Measurements from ENCODE around the gene NOL3.
A peak's percentile ranks its signal among the peaks of the same experiment; 100 is the strongest.

The NOL3 gene

GRCh38 chr16:67191995-67192681, 21.8 kb downstream of the NOL3 start, which contains the start of gene E2F4:
TSS of gene E2F4 (plus strand) at chr16:67192155. CDS start at chr16:67192228, 73 bp downstream.
- TF ChIP-seq, protein P1, sequence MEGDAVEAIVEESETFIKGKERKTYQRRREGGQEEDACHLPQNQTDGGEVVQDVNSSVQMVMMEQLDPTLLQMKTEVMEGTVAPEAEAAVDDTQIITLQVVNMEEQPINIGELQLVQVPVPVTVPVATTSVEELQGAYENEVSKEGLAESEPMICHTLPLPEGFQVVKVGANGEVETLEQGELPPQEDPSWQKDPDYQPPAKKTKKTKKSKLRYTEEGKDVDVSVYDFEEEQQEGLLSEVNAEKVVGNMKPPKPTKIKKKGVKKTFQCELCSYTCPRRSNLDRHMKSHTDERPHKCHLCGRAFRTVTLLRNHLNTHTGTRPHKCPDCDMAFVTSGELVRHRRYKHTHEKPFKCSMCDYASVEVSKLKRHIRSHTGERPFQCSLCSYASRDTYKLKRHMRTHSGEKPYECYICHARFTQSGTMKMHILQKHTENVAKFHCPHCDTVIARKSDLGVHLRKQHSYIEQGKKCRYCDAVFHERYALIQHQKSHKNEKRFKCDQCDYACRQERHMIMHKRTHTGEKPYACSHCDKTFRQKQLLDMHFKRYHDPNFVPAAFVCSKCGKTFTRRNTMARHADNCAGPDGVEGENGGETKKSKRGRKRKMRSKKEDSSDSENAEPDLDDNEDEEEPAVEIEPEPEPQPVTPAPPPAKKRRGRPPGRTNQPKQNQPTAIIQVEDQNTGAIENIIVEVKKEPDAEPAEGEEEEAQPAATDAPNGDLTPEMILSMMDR (IDR thresholded peaks at IDR 0.05; ENCODE audit: control extremely low read depth, extremely low read depth, low read depth, missing control alignments): no peak
- DNase-seq (ENCODE audit: extremely low spot score): peak; percentile 95
- ChIA-PET POLR2A (interaction anchor here (0.6 to 0.7 kb wide), 3 partner anchors 41 to 1715 kb away, joined by 3 to 4 read pairs (median 3); partner anchors contain the start of gene B3GNT9), CTCF (interaction anchor here (0.8 to 1.9 kb wide), 7 partner anchors 14 to 37 kb away, joined by 3 to 7 read pairs (median 3); partner anchors contain the start of genes FBXL8, NOL3 and TRADD)

DNA sequence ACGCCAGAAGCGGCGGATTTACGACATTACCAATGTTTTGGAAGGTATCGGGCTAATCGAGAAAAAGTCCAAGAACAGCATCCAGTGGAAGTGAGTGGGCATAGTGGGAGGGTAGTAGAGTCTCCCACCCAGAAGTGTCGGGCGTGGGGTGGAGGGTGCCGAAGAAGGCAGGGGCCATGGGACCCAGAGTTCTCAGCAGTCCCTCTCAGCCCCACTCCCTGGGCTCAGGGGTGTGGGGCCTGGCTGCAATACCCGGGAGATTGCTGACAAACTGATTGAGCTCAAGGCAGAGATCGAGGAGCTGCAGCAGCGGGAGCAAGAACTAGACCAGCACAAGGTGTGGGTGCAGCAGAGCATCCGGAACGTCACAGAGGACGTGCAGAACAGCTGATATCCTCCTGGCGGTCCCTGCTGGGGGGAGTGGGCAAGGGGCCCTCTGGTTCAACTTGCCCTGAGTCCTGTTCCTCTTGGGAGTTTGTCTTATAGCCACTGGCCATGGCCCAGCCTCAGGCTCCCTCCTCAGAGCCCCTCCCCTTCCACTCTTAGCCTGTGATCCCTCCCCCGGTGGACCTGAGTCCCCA, 22.5 kb downstream of the NOL3 start:
- ChIA-PET POLR2A (interaction anchor here (0.6 to 0.7 kb wide), 3 partner anchors 42 to 1714 kb away, joined by 3 to 4 read pairs (median 3); partner anchors contain the start of gene B3GNT9), CTCF (interaction anchor here (0.8 to 1.9 kb wide), 6 partner anchors 13 to 38 kb away, joined by 3 to 7 read pairs (median 3); partner anchors contain the start of genes FBXL8, NOL3 and TRADD)
- TF ChIP-seq, protein P1 (IDR thresholded peaks at IDR 0.05; ENCODE audit: control extremely low read depth, extremely low read depth, low read depth, missing control alignments): no peak
- DNase-seq (ENCODE audit: extremely low spot score): no peak

- POLR2A ChIA-PET: interaction anchor here (0.6 kb wide), 1 partner anchor 242 kb away, joined by 5 read pairs; no protein-coding TSS in a partner anchor
- CTCF ChIA-PET: interaction anchor here (1.5 to 2.6 kb wide), 4 partner anchors 9 to 38 kb away, joined by 4 to 10 read pairs (median 8); partner anchors contain the start of gene TMEM208
Observed at GRCh38 chr16:67193536-67193935, 23.2 kb downstream of the NOL3 start.

GRCh38 chr16:67194260-67194659, 23.9 kb downstream of the NOL3 start:
- no peak for DNase-seq (ENCODE audit: extremely low spot score)
- CTCF ChIA-PET: interaction anchor here (1.1 to 2.6 kb wide), 5 partner anchors 9 to 215 kb away, joined by 3 to 10 read pairs (median 4); partner anchors contain the start of gene TMEM208
- TF ChIP-seq, protein P1 (IDR thresholded peaks at IDR 0.05; ENCODE audit: control extremely low read depth, extremely low read depth, low read depth, missing control alignments): no peak
- POLR2A ChIA-PET: interaction anchor here (0.5 kb wide), 1 partner anchor 334 kb away, joined by 5 read pairs; no protein-coding TSS in a partner anchor

More at GRCh38 chr16:67193536-67193935, 23.2 kb downstream of the NOL3 start:
- DNase-seq (ENCODE audit: extremely low spot score): no peak
- TF ChIP-seq, protein P1 (IDR thresholded peaks at IDR 0.05; ENCODE audit: control extremely low read depth, extremely low read depth, low read depth, missing control alignments): no peak

- DNase-seq (ENCODE audit: extremely low spot score): no peak
- TF ChIP-seq, protein P1 (IDR thresholded peaks at IDR 0.05; ENCODE audit: control extremely low read depth, extremely low read depth, low read depth, missing control alignments): no peak
- CTCF ChIA-PET: interaction anchor here (2.0 to 2.6 kb wide), 2 partner anchors 11 to 31 kb away, joined by 8 to 10 read pairs; partner anchors contain the start of gene TMEM208
- POLR2A ChIA-PET: no interaction called here
Observed at GRCh38 chr16:67195676-67196075, 25.3 kb downstream of the NOL3 start.

GRCh38 chr16:67196881-67197280, 26.5 kb downstream of the NOL3 start:
- no peak for DNase-seq (ENCODE audit: extremely low spot score)
- TF ChIP-seq, protein P1 (IDR thresholded peaks at IDR 0.05; ENCODE audit: control extremely low read depth, extremely low read depth, low read depth, missing control alignments): no peak
- POLR2A ChIA-PET: no interaction called here
- CTCF ChIA-PET: interaction anchor here (1.4 to 3.0 kb wide), 5 partner anchors 11 to 244 kb away, joined by 5 to 9 read pairs (median 8); no protein-coding TSS in a partner anchor
